GM18508 (cell line): ENCODE data around the gene ARHGEF19.

Source experiments
- ATAC-seq: cut with Tn5 transposase; IDR thresholded peaks from one replicate; pipeline ENCODE4 v1.9.1; 2021; ENCODE audit warnings: moderate number of reproducible peaks; ENCODE audit not compliant: insufficient read depth, unreplicated experiment

Gene ARHGEF19

DNA sequence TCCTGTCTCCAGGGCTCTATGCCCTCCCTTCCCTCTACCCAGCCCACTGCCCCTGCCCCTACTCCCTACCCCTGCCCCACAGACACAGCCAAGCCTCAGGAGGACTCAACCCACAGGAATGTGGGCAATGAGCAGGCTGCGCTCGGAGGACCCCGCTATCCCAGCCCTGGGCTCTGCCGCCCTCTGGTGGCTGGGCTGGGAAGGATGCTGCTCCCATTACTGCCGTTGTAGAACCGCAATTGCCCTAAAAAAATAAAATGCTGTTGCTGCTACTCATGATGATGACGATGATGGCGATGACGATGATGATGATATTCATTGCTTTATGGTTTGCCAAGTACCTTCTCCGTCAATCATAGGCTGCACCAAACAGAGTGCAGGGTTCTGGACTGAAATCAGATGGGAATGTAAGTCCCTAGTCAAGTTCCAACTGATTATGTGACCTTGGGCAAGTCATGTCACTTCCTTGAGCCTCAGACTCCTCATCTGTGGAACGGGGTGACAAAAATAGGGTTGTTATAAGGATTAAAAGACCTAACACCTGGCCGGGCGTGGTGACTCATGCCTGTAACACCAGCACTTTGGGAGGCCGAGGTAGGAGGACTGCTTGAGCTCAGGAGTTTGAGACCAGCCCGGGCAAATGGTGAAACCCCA, 24.6 kb downstream of the ARHGEF19 start:
- no peak for ATAC-seq

DNA sequence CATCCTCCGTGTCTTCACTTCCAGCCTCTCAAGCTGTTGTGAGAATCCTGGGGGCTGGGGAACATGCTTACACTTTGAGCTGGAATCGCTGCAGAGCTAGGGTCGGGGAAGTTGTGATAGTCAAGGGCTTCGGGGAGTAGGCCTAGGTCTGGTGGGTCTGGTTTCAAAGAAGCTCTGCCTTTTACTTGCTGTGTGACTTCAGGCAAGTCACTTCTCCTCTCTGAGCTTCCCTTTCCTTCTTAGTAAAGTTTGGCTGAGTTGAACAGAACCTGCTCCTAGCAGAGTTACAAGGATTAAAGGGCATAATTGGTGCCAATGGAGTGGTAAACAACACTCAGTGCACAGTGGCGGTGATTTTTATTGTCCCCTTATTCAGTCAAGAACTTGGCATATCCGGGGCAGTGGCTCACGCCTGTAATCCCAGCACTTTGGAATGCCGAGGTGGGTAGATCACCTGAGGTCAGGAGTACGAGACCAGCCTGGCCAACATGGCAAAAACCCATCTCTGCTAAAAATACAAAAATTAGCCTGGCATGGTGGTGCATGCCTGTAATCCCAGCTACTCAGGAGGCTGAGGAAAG, 25.7 kb downstream of the ARHGEF19 start:
- no peak for ATAC-seq

DNA sequence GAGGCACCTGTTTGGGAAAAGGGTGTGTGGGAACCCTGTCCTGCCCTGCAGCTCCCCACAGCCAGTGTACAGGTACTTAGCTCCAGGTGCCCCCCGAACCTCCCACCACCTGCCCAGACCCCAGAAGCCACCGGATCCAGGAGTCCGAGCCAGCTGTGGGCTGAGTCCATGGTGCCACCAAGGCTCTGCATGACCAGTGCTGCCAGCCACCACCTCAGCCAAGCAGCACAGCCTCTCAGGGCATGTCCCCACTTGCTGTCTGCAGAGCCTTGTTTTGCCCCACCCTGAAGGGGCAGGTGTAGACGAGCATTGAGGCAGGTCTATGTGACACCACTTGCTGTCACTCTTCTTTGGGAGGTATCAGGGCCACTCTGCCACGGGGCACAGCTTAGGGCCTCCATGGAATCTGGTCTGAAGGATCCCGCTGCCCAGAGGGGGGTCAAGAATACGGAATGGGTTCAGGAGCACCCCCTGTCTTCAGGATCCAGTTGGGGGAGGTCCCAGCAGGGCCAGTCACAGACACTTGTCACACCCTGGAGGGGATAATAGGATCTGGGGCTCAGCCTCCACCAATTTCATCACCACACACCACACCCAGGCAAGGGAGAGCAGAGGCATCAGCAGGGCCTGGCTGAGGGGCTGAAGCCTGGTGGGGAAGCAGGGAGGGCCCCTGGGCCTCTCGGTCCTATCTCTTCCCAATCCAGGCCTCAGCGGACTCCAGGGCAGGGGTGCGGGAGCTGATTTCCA, 27.7 kb downstream of the ARHGEF19 start:
- no peak for ATAC-seq

DNA sequence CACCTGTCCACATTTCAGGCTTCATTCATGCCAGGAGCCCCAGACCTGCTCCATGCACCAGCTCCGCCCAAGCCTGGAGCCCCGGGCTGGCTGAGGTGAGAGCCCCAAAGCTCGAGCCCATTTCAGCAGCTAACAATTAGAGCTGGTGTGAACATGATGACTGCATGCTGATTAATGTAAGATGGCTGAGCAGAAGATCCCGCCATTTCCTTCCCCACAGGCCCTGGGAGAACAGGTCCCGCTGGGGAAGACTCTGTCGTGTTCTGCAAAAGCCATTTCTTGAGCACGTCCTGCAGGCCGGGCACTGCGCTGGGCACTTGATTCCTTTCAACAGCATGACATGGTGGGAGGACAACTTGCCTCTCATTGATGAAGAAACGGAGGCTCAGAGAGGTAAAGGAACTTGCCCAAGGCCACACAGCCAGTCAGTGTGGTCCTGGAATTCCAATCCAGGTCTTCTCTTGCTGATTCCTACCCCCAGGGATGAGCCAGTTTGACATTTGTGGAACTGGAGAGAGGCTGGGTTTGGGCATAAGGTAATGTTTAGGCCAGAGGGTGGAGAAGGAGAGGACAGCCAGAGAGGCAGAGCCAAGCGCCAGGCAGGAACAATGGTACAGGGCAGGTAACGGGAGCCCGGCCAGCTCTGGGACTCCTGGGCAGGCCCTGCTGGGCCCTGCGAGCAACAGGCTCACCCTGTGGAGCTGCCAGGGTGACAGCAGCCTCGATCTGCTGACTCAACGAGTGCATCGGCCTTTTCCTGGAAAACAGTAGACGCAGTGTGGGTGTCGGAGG, 28.5 kb downstream of the ARHGEF19 start:
- ATAC-seq: no peak

DNA sequence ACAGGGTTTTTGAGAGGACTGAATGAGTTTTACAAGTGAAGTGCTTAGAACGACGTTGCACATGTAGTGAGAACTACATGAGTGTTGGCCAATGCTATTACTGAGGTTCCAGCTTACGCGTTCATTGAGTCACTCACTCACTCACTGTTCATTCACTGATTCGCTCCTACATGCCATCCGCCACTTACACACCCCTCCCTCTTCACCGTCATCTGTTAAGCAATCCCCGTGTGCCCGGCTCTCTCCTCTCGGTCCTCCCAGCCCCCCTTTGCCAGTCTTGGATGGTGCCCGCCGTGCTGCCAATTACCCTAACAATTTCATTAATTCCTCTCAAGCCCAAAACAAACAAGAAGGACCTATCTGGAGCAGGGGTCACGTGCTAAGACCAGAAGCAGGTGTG, 29.3 kb downstream of the ARHGEF19 start:
- ATAC-seq: no peak

DNA sequence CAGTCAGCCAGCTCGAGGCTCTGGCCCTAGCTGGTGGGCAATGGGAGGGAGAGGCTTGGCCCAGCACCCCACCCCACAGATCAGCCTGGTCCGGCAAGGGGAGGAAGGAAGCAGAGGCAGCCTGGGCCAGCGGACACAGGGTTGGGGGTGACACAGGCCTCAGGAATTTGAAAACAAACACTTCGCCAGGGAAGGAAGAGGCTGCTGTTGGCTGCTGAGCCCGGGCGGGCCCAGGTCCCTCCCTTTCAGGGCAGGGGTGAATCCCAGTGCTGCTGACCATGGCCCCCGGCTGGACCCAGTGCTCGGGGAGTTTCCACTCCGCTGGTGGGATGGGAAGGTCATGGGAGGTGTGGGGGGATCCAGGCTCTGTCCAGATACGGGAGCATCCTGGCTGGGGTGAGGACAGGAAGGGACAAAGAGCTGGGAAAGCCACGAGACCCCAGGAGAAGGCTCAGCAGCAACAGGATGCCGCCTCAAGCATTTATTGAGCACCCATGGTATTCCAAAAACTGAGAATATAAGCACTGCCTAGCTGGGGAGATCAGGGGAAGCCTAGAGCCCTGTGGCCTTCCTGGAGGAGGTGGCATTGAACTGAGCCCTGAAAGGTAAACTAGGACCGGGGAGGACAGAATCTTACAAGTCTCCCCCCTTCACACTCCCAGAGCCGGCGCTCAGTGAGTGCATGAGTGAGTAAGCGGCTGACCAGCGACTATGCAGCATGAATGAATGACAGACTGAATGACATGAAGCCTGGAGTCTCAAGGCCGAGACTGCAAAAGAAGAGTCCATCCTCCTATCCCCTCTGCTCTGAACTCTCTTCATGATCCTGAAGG, 30.3 kb downstream of the ARHGEF19 start:
- ATAC-seq: no peak

DNA sequence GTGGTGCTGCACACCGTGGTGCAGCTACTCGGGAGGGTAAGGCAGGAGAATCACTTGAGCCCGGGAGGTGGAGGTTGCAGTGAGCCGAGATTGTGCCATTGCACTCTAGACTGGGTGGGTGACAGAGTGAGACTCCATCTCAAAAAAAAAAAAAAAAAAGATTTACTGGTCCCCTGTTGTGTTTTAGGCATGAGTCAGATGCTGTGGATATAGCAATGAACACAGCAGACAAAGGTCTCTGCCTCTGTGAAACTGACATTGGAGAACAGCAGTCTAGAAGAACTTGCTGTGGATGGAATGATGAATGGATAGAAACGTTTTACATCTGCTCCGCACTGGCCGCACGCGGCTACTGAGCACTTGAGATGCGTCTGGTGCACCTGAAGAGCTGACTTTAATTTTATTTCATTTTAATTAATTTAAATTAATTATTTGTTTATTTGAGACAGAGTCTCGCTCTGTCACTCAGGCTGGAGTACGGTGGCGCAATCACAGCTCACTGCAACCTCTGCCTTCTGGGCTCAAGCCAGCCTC, 32.1 kb downstream of the ARHGEF19 start:
- no peak for ATAC-seq

DNA sequence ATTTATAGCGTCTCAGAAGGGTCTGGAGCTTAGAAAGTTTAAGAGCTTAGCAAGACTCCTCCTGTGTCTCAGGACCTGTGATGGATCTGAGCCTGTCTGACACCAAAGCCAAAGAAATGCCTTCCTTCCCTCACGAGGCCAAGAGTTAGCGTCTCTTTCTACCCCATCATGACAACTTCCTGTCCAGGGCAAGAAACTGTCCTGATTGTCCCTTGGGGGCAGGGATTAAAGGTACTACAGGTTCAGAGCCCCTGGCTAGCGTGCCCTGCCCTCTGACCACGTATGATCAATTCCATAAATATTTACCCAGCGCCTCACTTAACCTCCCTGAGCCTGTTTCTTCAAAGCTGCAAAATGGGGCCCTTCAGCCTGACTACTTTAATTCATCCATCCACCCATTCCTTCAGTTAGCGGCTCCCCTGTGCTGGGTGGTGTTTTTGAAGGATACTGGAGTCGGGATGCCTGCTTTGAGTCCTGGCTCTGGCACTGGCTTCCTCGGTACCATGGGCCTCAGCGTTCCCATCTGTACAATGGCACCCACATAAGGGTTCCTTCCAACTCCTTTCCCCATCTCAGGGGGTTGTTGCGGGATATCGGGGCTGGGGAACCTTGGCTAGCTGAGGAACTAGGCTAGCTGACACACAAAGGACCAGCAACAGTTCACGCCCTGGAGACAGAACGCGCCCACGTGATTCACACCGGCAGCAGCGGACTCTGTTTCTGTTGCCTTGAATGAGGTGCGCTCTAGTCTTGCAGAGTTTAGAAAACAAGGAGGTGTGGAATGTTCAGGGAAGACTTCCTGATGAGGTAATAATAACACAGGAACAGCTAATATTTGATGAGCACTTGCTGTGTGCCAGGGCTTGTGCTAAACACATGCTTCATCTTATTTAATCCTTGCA, 33.6 kb downstream of the ARHGEF19 start:
- no peak for ATAC-seq

DNA sequence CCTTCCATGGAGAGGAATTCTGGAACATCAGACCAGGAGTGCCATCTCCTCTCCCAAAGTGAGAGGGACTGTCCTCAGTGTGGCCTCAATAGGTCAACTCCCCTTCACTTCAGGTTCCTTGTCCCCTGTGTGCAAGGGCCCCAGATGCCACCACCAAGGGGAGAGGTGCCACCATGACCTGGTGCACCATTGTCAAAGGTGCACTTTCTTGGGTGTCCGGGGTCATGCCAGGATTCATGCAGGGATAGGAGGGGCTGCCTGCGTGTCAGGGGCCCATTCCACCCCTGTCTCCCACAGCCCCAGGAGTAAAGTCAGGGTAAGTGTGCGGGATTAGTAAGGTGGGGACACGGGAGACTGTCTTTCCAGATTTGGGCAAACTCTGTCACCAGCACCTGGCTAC, 35.1 kb downstream of the ARHGEF19 start:
- no peak for ATAC-seq

DNA sequence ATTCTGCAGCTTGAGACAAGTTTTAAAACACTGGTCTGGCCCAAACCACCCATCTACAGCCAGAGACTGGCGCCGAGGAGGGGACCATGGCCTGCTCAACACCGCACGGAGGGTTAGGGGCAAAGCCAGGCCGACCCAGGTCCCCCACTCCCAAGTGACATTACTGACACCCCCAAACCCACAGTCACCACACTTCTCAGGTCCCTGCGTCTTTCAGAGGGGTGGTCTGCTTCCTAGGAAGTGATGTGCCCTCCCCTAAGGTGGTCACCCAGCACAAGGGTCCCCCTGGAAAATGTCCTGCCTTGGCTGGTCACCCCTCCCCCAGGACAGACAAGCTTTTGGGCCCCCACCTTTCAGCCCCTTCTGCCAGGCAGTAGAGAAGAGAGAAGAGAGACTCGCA, 35.8 kb downstream of the ARHGEF19 start:
- no peak for ATAC-seq

DNA sequence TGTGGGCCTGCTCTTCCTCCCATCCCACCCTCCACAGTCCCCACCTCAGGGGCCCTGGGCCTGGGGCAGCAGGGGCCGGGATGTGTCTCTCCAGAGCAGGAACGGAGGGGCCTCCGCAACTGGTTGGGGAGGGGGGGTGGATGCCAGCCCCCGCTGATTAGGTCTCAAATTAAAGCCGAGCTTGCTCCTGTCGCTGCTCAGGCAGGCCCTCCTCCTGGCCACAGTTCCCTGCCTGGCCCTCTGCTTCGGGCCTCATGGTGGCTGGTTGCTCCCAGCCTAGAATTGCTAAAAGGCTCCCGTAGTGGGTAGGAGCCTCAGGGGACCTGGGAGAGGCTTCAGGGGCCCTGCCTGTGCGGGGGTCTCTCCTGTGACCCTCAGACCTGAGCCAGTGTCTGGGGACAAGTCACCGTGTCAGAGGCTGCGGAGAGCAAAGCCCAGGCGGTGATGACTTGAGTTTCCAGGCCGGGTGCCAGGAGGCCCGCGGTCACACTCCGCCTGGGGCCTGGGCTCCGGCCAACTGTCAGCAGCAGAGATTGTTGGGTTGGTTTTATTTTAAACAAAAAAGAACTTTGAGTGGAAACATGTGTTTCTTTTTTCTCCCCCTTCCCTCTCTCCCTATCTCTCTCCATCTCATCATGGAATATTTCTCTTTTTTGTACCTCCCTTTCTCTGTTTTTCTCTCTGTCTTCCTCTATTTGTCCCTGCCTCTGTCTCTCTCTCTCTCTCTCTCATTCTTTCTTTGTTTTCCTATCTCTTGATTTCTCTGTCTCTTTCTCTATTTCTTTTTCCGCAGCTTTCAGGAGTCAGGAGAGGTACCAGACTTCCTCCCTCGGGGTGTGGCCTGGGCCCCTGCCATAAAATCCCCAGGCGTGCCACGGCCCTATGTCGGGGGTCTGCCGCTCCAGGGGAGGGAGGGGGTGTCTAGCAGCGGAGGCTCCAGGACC, 36.6 kb downstream of the ARHGEF19 start:
- no peak for ATAC-seq

DNA sequence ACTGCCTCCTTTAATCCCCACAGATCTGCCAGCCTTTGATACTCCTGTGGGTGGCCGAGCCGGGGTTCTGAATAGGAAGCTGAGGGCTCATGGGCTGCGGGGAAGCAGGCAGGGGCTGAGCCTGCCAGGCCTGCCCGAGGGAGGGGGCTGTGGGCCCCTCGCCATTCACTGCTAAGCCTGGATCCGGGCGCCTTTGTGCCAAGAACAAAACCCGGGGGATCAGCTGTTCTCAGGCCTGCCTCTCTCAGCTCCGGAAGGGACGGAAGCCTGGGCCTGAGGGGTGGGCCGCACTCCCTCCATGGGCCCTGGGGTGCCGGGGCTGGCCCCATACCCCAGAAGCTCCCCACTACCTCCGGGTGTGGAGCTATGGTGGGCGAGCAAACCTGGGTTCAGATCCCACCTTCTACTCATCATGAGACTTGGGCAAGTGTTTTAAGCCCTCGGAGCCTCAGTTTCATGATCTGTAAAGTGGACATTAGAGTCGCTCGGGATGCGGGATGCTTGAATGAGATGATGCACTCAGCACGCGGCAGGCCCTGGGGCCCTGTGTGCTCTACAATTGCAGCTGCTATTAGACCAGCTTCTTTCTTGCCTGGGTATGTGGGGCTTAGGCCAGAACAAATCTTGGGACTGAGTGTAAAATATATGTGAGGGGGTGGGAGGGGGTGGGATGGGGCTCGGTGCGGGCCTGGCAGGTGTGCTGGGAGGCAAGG, 37.4 kb downstream of the ARHGEF19 start:
- no peak for ATAC-seq

DNA sequence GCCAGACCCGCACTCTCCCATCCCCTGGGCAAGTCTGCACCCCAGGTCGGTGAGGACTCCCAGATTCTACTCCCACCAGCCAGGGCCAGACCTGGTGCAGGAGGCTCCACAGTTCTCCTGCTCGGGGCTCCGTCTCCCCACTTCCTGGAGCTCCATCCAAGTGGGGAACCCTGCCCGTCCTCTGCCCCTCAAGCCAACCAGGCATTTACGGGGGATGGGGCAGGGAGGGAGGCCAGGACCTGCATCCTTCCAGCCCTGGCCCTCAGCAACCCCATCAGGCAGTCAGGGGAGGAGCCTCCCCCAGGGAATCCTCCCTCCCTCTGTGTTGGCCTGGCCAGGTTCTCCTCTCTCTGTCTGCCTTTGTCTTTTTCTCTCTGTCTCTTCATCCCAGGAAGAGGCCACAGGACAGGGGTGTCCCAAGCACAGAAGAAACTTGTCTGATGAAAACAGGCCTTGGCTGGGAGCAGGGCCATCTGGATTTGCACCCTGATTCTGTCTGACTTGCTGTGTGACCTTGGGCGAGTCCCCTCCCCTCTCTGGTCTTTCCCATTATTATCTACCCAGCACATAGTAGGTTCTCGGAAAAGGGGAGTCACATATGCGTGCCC, 38.1 kb downstream of the ARHGEF19 start:
- ATAC-seq: no peak

DNA sequence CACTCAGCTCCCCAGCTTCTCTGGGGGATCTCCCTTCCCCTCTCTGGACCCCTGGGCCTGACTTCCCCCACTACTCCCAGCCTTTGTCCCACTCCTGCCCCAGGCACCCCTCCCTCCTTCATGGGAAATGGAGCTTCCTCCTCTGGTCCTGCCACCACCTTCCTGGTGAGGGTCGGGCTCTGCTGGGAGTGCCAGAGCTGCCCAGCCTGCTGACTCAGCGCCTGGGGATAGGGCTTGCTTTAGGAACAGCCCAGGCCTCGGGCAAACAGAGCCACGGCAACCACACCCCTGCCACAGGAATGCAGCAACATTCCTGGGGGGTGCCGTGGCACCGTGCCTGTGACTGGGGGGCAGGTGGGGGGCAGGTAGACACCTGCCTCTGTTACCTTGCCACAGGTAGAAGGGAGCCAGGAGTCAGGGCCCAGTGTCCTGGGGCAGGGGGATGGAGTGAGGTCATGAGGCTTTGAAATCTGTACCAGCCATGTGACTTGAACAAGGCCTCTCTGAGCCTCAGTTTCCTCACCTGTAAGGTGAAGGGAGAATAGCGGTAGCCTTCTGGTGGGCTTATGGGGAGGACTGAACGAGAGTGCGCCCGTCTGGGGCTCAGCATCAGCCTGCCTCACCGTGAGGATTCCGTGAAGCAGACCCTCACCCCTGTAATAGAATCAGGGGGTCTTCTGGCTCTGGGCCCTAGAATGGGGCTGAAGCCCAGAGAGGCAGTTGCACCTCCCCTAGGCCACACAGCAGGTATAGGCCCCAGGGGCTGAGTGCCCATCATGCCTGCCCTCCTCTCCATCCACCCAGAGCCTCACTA, 38.8 kb downstream of the ARHGEF19 start:
- no peak for ATAC-seq

DNA sequence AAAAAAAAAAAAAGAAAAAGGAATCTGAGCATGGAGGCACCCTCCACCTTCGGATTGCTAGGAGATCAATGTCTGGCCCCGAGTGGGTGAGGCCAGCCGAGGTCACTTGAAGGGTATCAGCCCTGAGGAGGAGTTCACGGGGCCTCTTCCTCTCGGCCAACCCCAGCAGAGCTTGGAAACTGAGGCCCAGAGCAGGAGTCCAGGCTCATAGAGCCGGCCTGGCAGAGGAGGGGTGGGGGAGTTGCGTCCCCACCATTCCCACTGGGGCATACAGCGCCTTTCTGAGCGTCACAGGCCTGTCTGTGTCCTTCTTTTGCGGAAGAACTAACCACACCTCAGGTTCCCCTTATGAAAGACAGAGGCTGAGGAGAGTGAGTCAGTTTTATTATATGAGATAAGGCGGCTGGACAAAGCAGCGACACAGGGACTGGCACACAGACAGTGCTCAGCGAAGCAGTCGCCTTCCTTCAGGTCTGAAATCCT, 39.4 kb downstream of the ARHGEF19 start:
- no peak for ATAC-seq
